Transverse colon (tissue), 4 donors: ENCODE results near the gene GADD45G.

ENCODE experiments used
- CTCF ChIP-seq, 5 experiments: fragments of 200-600 bp in 3 of 5; fragments of 450-650 bp in 2 of 5; sonication (generic) in 3 of 5; IDR thresholded peaks; 1 replicate in 2 of 5; 2 replicates in 3 of 5; pipeline ENCODE4 v1.5.1; 2016 to 2017; ENCODE audit warnings: antibody characterized with exemption in 5 of 5, inconsistent platforms in 3 of 5, mild to moderate bottlenecking in 2 of 5, moderate library complexity in 1 of 5
- POLR2A ChIP-seq: fragments of 450-650 bp; IDR thresholded peaks from one replicate; pipeline ENCODE4 v1.6.1; 2016; ENCODE audit warnings: antibody characterized with exemption, mild to moderate bottlenecking, moderate library complexity
- POLR2AphosphoS5 ChIP-seq, 3 donors: sonication (generic); formaldehyde crosslinking; IDR thresholded peaks; one replicate each; pipeline ENCODE4 v1.6.1; 2016; ENCODE audit warnings: antibody characterized with exemption in 3 of 3

DNA sequence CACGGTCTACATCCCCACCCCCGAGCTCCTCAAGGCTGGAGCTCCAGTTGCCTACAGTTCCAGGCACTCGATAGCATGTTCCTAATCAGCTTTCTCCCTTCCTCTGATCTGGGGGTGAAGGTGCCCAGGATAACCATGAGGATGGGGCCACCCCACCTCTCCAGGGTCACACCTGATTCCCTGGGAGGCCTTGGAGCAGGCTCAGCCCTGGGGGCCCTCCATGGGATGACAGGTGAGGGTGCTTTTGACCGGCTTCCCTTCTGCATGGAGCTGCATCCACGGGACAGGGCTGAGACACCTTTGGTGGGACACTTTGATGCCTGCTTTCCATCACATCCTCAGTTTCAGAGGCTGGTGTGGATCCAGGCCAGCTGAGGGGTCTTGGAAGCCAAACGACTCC is 28.6 kb downstream of the GADD45G start:
- TF ChIP-seq CTCF (IDR thresholded peaks at IDR 0.05) = no peak
- no peak for TF ChIP-seq POLR2A
- no peak for TF ChIP-seq POLR2AphosphoS5 (IDR thresholded peaks at IDR 0.05)
